H1 (cell line): ENCODE results near the gene MAST1. TPM values are rescaled to one million over a fixed set of nuclear protein-coding genes. Genes with fewer than 3 reads are reported as not detected.

ENCODE experiments used
- ASH2L ChIP-seq: fragments of 200-600, 300-600 bp; sonication (generic); IDR thresholded peaks from one replicate; pipeline ENCODE4 v1.7.1; 2017; ENCODE audit warnings: low read length
- CHD1 ChIP-seq: IDR thresholded peaks from 2 replicates; pipeline ENCODE4 v1.6.1; 2012; ENCODE audit warnings: low read depth, low read length, improper control_type of control experiment
- CHD7 ChIP-seq: fragments of 300-600 bp; sonication (generic); IDR thresholded peaks from 2 replicates; pipeline ENCODE4 v1.7.1; 2012; ENCODE audit warnings: low read length, moderate library complexity, mild to moderate bottlenecking, inconsistent platforms; ENCODE audit not compliant: insufficient replicate concordance
- KDM4A ChIP-seq: IDR thresholded peaks from one replicate; pipeline ENCODE4 v1.7.1; 2012; ENCODE audit warnings: low read depth, mild to moderate bottlenecking, moderate library complexity, low read length, inconsistent platforms; ENCODE audit not compliant: severe bottlenecking
- KDM5A ChIP-seq: fragments of 200-600 bp; IDR thresholded peaks from 2 replicates; pipeline ENCODE4 v1.7.1; 2012; ENCODE audit warnings: mild to moderate bottlenecking, low read length, inconsistent platforms, mixed read lengths
- POLR2AphosphoS5 ChIP-seq: IDR thresholded peaks from 2 replicates; pipeline ENCODE4 v1.6.1; 2011; ENCODE audit warnings: low read depth, low read length
- RFX5 ChIP-seq: IDR thresholded peaks from 2 replicates; pipeline ENCODE4 v1.6.1; 2011; ENCODE audit warnings: low read depth, low read length, improper control_type of control experiment, borderline replicate concordance
- ZNF274 ChIP-seq: IDR thresholded peaks from 2 replicates; pipeline ENCODE4 v1.7.0; 2012; ENCODE audit warnings: low read length, borderline replicate concordance; ENCODE audit errors: extremely low read depth
- polyA plus RNA-seq, 7 experiments: library from polyadenylated mRNA; depleted of rRNA in 3 of 7; stranded (reverse) in 5 of 7; unstranded in 2 of 7; fragments of >200 nt in 5 of 7; fragments of 200-250 nt in 2 of 7; gene quantifications; 1 replicate in 5 of 7; 2 replicates in 1 of 7; 4 replicates in 1 of 7; pipeline versions ENCODE4 v1.2.1 to v1.2.3, GENCODE V29; 2011 to 2013; ENCODE audit warnings: missing spikeins in 2 of 7, mixed read lengths in 2 of 7
- total RNA-seq: library from RNA; stranded (reverse); fragmentation: NEBNext Ultra II Directional; extraction: Animal tissue kit (Norgen Biotek cat#: 25700); gene quantifications from 2 replicates; pipeline ENCODE4 v1.2.1, GENCODE V29; 2021
- TF ChIP-seq, protein P1 (sequence below): IDR thresholded peaks from 2 replicates; pipeline ENCODE4 v1.6.1; 2011; ENCODE audit warnings: low read depth, mild to moderate bottlenecking, low read length; ENCODE audit not compliant: insufficient read depth

Gene MAST1
- total and polyA plus RNA-seq, 2 of the 8 experiments (the other 6 are each of a cell fraction or from before 2014, with no cell fraction given): 15.6 to 28.3 TPM

GRCh38 chr19:12796146-12797071, 41.9 kb upstream of the MAST1 start (continued):
- TF ChIP-seq CHD7 (no peak), RFX5 (no peak), CHD1 (no peak), ASH2L (no peak), KDM5A (no peak; the same call in 1 of the 2 replicates), KDM4A (no peak), ZNF274 (no peak), POLR2AphosphoS5 (no peak; the same call in 1 of the 2 replicates)
- TF ChIP-seq, protein P1, sequence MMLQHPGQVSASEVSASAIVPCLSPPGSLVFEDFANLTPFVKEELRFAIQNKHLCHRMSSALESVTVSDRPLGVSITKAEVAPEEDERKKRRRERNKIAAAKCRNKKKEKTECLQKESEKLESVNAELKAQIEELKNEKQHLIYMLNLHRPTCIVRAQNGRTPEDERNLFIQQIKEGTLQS: no peak
